Activated T-cell treated with anti-CD3 and anti-CD28 coated beads, Interleukin-2, amount 50 U/mL, for 24 hours (primary cell): ENCODE results near the gene SLFN13.
"Not testable (repeated sequence)": the region's sequence is repeated elsewhere in the genome, so short reads cannot be mapped to it uniquely, and the experiment has no call there.

Experiments used
- DNase-seq: peaks from one replicate; pipeline ENCODE4 v3.0.0-alpha.2; 2020
- H3K27ac Mint-ChIP-seq: 2 replicates; pipeline ENCODE4 v1.8.0; 2020; ENCODE audit warnings: mild to moderate bottlenecking, mixed read lengths
- H3K27me3 Mint-ChIP-seq: 2 replicates; pipeline ENCODE4 v1.8.0; 2020; ENCODE audit warnings: mixed read lengths
- H3K36me3 Mint-ChIP-seq: 2 replicates; pipeline ENCODE4 v1.8.0; 2020; ENCODE audit warnings: low read depth, mixed read lengths
- H3K4me1 Mint-ChIP-seq: 2 replicates; pipeline ENCODE4 v1.8.0; 2020; ENCODE audit warnings: low read depth, mixed read lengths
- H3K4me3 Mint-ChIP-seq: 2 replicates; pipeline ENCODE4 v1.8.0; 2020; ENCODE audit warnings: mild to moderate bottlenecking, moderate library complexity, mixed read lengths
- H3K9me3 Mint-ChIP-seq: 2 replicates; pipeline ENCODE4 v1.8.0; 2020; ENCODE audit warnings: mixed read lengths

SLFN13 gene

GRCh38 chr17:35460354-35460851 lies 11.8 kb upstream of the SLFN13 start:
- H3K9me3 Mint-ChIP-seq = peaks cover 7% of the 10 kb centered on the region
- peak; percentile 66 for DNase-seq
- peak overlapping the region; percentile 67 for H3K4me3 Mint-ChIP-seq
- H3K27me3 Mint-ChIP-seq = no peaks in the 10 kb centered on the region
- peaks cover 18% of the 10 kb centered on the region for H3K36me3 Mint-ChIP-seq
- H3K4me1 Mint-ChIP-seq = peaks cover 18% of the 10 kb centered on the region
- H3K27ac Mint-ChIP-seq = peak overlapping the region; percentile 73

GRCh38 chr17:35454035-35454434 lies 5.5 kb upstream of the SLFN13 start:
- not testable (repeated sequence) for DNase-seq, H3K27ac Mint-ChIP-seq, H3K9me3 Mint-ChIP-seq, H3K4me3 Mint-ChIP-seq, H3K36me3 Mint-ChIP-seq, H3K27me3 Mint-ChIP-seq, H3K4me1 Mint-ChIP-seq

GRCh38 chr17:35453171-35453570 lies 4.6 kb upstream of the SLFN13 start:
- no peaks in the 10 kb centered on the region for H3K9me3 Mint-ChIP-seq
- H3K4me1 Mint-ChIP-seq = peaks cover 9% of the 10 kb centered on the region
- no peak overlapping the region for H3K4me3 Mint-ChIP-seq
- no peaks in the 10 kb centered on the region for H3K36me3 Mint-ChIP-seq
- no peak overlapping the region for H3K27ac Mint-ChIP-seq
- H3K27me3 Mint-ChIP-seq = no peaks in the 10 kb centered on the region
- DNase-seq = no peak

GRCh38 chr17:35449371-35449931 lies 885 bp upstream of the SLFN13 start:
- Mint-ChIP-seq H3K4me3 (no peak overlapping the region), H3K4me1 (peaks cover 27% of the 10 kb centered on the region), H3K27ac (no peak overlapping the region), H3K36me3 (no peaks in the 10 kb centered on the region), H3K9me3 (no peaks in the 10 kb centered on the region), H3K27me3 (no peaks in the 10 kb centered on the region)
- no peak for DNase-seq

GRCh38 chr17:35448899-35449227 lies 297 bp upstream of the SLFN13 start:
- Mint-ChIP-seq H3K9me3 (no peaks in the 10 kb centered on the region), H3K36me3 (no peaks in the 10 kb centered on the region), H3K27me3 (no peaks in the 10 kb centered on the region), H3K4me3 (peak overlapping the region; percentile 73), H3K4me1 (peaks cover 27% of the 10 kb centered on the region), H3K27ac (peak overlapping the region; percentile 81)
- DNase-seq = no peak

GRCh38 chr17:35447499-35447898 lies 1.1 kb downstream of the SLFN13 start:
- Mint-ChIP-seq H3K27me3 (no peaks in the 10 kb centered on the region), H3K4me3 (peak overlapping the region; percentile 73), H3K9me3 (no peaks in the 10 kb centered on the region), H3K4me1 (peaks cover 27% of the 10 kb centered on the region), H3K27ac (no peak overlapping the region), H3K36me3 (no peaks in the 10 kb centered on the region)
- no peak for DNase-seq

- Mint-ChIP-seq H3K4me1 (peaks cover 7% of the 10 kb centered on the region), H3K27ac (no peak overlapping the region), H3K9me3 (no peaks in the 10 kb centered on the region), H3K36me3 (peaks cover 2% of the 10 kb centered on the region), H3K4me3 (no peak overlapping the region), H3K27me3 (no peaks in the 10 kb centered on the region)
- no peak for DNase-seq
Observed at GRCh38 chr17:35438433-35438832, 10.1 kb downstream of the SLFN13 start.

GRCh38 chr17:35433075-35433894 lies 15.3 kb downstream of the SLFN13 start:
- H3K9me3 Mint-ChIP-seq = no peaks in the 10 kb centered on the region
- peaks cover 49% of the 10 kb centered on the region for H3K4me1 Mint-ChIP-seq
- DNase-seq = peak; percentile 62

GRCh38 chr17:35432176-35433074 lies 16.1 kb downstream of the SLFN13 start, which contains the start of gene SLFN12:
Gene SLFN12 (minus strand): TSS chr17:35432500. CDS start chr17:35423028, 9,472 bp downstream.
- peak within 1 kb of the TSS; percentile 86 for H3K4me3 Mint-ChIP-seq
- DNase-seq = peak; percentile 63
- H3K27ac Mint-ChIP-seq = peak within 1 kb of the TSS; percentile 92
- peaks cover 54% of the 10 kb centered on the region for H3K4me1 Mint-ChIP-seq
- no peaks in the 10 kb centered on the region for H3K27me3 Mint-ChIP-seq
- no peaks in the 10 kb centered on the region for H3K9me3 Mint-ChIP-seq
- H3K36me3 Mint-ChIP-seq = peaks cover 8% of the 10 kb centered on the region

More at GRCh38 chr17:35433075-35433894, 15.3 kb downstream of the SLFN13 start:
- peak overlapping the region; percentile 86 for H3K4me3 Mint-ChIP-seq
- peaks cover 8% of the 10 kb centered on the region for H3K36me3 Mint-ChIP-seq
- H3K27me3 Mint-ChIP-seq = no peaks in the 10 kb centered on the region
- H3K27ac Mint-ChIP-seq = peak overlapping the region; percentile 92

- no peaks in the 10 kb centered on the region for H3K27me3 Mint-ChIP-seq
- H3K4me1 Mint-ChIP-seq = peaks cover 54% of the 10 kb centered on the region
- H3K27ac Mint-ChIP-seq = no peak overlapping the region
Observed at GRCh38 chr17:35429702-35430101, 18.9 kb downstream of the SLFN13 start.

GRCh38 chr17:35428229-35428628 lies 20.3 kb downstream of the SLFN13 start:
- peaks cover 2% of the 10 kb centered on the region for H3K9me3 Mint-ChIP-seq
- no peaks in the 10 kb centered on the region for H3K27me3 Mint-ChIP-seq
- H3K27ac Mint-ChIP-seq = no peak overlapping the region
- DNase-seq = no peak
- H3K36me3 Mint-ChIP-seq = peaks cover 7% of the 10 kb centered on the region
- no peak overlapping the region for H3K4me3 Mint-ChIP-seq
- H3K4me1 Mint-ChIP-seq = peaks cover 45% of the 10 kb centered on the region

More at GRCh38 chr17:35429702-35430101, 18.9 kb downstream of the SLFN13 start:
- H3K4me3 Mint-ChIP-seq = no peak overlapping the region
- no peak for DNase-seq
- peaks cover 8% of the 10 kb centered on the region for H3K36me3 Mint-ChIP-seq
- H3K9me3 Mint-ChIP-seq = peaks cover 2% of the 10 kb centered on the region

- H3K36me3 Mint-ChIP-seq = peaks cover 4% of the 10 kb centered on the region
- DNase-seq = no peak
- H3K9me3 Mint-ChIP-seq = peaks cover 2% of the 10 kb centered on the region
- no peaks in the 10 kb centered on the region for H3K27me3 Mint-ChIP-seq
- no peak overlapping the region for H3K27ac Mint-ChIP-seq
- peaks cover 10% of the 10 kb centered on the region for H3K4me1 Mint-ChIP-seq
- H3K4me3 Mint-ChIP-seq = no peak overlapping the region
Observed at GRCh38 chr17:35423761-35424160, 24.8 kb downstream of the SLFN13 start.

- H3K4me1 Mint-ChIP-seq, DNase-seq, H3K9me3 Mint-ChIP-seq, H3K36me3 Mint-ChIP-seq, H3K27me3 Mint-ChIP-seq, H3K4me3 Mint-ChIP-seq, H3K27ac Mint-ChIP-seq: not testable (repeated sequence)
Observed at GRCh38 chr17:35421069-35421468, 27.5 kb downstream of the SLFN13 start.

- DNase-seq = no peak
- peaks cover 28% of the 10 kb centered on the region for H3K36me3 Mint-ChIP-seq
Observed at GRCh38 chr17:35416659-35417058, 31.9 kb downstream of the SLFN13 start.

More at GRCh38 chr17:35416659-35417058, 31.9 kb downstream of the SLFN13 start:
- Mint-ChIP-seq H3K4me1 (peaks cover 1% of the 10 kb centered on the region), H3K4me3 (no peak overlapping the region), H3K9me3 (peaks cover 7% of the 10 kb centered on the region), H3K27ac (no peak overlapping the region), H3K27me3 (no peaks in the 10 kb centered on the region)
